ENCODE results near the gene TNFAIP8. TPM values are rescaled to one million over a fixed set of nuclear protein-coding genes. Genes with fewer than 3 reads are reported as not detected.
A peak's percentile ranks its signal among the peaks of the same experiment; 100 is the strongest.

TNFAIP8 gene
- total and polyA plus RNA-seq, 9 of the 15 experiments (the other 6 are each of a cell fraction or from before 2014, with no cell fraction given), result 29.9 to 52.2 (median 44.8) TPM

DNA sequence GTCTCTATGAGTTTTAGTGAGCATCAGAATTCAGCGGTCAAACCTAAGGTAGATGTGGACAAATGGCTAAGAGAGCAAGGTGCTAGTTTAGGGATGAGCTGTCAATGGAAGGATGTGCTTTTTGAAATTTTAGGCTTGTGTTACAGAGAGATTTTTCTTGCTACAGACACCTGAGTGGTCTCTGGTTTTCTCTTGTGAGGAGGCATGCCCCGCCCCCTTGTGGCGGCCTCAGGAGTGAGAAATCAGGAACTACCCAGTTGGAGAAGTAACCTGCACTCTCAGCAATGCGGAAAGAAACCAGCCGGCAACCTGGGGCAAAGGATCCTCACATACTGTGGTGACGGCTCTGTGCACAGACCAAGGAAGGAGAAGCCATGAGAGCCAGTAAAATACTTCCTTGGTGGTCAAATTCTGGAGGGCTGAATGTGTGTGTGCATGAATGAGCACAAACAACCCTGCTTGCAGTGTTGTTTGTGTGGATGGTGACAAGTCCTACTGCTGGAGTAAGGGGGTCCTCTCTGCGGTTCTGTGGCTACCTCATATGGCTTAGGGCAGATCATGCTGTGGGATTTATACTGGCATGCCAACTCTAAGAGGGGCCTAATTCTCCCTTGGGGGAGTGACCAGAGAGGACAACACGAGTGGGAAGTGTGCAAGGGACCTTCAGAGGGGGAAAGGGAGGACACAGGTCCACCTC lies 79.8 kb downstream of the TNFAIP8 start (continued):
- TF ChIP-seq SREBF1 (IDR thresholded peaks at IDR 0.05; ENCODE audit: borderline replicate concordance, low read depth, low read length) (no peak), HOXB6 (CRISPR knock-in tag; IDR thresholded peaks at IDR 0.05; ENCODE audit: borderline replicate concordance) (no peak), ZNF436 (CRISPR knock-in tag; IDR thresholded peaks at IDR 0.05) (no peak), CCNT2 (IDR thresholded peaks at IDR 0.05; ENCODE audit: borderline replicate concordance, extremely low read depth, insufficient read length, low read depth, low read length) (no peak), SAP30 (IDR thresholded peaks at IDR 0.05; ENCODE audit: borderline replicate concordance, insufficient read depth, low read depth, low read length, poor library complexity, severe bottlenecking) (no peak), MTA1 (IDR thresholded peaks at IDR 0.05; ENCODE audit: borderline replicate concordance) (no peak), NR1H2 (CRISPR knock-in tag; IDR thresholded peaks at IDR 0.05) (peak; percentile 36; the same call in 1 of the 2 replicates), SMAD4 (CRISPR knock-in tag; conservative IDR thresholded peaks at IDR 0.05) (no peak), EWSR1 (IDR thresholded peaks at IDR 0.05; ENCODE audit: borderline replicate concordance, low read depth, partially characterized antibody) (no peak), THRAP3 (IDR thresholded peaks at IDR 0.05; ENCODE audit: borderline replicate concordance) (no peak), ZC3H11A (IDR thresholded peaks at IDR 0.05; ENCODE audit: low read depth, low read length) (no peak), JUNB (CRISPR knock-in tag; conservative IDR thresholded peaks at IDR 0.05) (no peak)
- TF ChIP-seq, protein P1, sequence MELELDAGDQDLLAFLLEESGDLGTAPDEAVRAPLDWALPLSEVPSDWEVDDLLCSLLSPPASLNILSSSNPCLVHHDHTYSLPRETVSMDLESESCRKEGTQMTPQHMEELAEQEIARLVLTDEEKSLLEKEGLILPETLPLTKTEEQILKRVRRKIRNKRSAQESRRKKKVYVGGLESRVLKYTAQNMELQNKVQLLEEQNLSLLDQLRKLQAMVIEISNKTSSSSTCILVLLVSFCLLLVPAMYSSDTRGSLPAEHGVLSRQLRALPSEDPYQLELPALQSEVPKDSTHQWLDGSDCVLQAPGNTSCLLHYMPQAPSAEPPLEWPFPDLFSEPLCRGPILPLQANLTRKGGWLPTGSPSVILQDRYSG (tag; conservative IDR thresholded peaks at IDR 0.05; ENCODE audit: low read depth), result no peak
- TF ChIP-seq, protein P2, sequence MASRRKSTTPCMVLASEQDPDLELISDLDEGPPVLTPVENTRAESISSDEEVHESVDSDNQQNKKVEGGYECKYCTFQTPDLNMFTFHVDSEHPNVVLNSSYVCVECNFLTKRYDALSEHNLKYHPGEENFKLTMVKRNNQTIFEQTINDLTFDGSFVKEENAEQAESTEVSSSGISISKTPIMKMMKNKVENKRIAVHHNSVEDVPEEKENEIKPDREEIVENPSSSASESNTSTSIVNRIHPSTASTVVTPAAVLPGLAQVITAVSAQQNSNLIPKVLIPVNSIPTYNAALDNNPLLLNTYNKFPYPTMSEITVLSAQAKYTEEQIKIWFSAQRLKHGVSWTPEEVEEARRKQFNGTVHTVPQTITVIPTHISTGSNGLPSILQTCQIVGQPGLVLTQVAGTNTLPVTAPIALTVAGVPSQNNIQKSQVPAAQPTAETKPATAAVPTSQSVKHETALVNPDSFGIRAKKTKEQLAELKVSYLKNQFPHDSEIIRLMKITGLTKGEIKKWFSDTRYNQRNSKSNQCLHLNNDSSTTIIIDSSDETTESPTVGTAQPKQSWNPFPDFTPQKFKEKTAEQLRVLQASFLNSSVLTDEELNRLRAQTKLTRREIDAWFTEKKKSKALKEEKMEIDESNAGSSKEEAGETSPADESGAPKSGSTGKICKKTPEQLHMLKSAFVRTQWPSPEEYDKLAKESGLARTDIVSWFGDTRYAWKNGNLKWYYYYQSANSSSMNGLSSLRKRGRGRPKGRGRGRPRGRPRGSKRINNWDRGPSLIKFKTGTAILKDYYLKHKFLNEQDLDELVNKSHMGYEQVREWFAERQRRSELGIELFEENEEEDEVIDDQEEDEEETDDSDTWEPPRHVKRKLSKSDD (conservative IDR thresholded peaks at IDR 0.05; ENCODE audit: low read length), result no peak
- TF ChIP-seq, protein P3, sequence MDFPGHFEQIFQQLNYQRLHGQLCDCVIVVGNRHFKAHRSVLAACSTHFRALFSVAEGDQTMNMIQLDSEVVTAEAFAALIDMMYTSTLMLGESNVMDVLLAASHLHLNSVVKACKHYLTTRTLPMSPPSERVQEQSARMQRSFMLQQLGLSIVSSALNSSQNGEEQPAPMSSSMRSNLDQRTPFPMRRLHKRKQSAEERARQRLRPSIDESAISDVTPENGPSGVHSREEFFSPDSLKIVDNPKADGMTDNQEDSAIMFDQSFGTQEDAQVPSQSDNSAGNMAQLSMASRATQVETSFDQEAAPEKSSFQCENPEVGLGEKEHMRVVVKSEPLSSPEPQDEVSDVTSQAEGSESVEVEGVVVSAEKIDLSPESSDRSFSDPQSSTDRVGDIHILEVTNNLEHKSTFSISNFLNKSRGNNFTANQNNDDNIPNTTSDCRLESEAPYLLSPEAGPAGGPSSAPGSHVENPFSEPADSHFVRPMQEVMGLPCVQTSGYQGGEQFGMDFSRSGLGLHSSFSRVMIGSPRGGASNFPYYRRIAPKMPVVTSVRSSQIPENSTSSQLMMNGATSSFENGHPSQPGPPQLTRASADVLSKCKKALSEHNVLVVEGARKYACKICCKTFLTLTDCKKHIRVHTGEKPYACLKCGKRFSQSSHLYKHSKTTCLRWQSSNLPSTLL (IDR thresholded peaks at IDR 0.05), result no peak
- TF ChIP-seq, protein P4, sequence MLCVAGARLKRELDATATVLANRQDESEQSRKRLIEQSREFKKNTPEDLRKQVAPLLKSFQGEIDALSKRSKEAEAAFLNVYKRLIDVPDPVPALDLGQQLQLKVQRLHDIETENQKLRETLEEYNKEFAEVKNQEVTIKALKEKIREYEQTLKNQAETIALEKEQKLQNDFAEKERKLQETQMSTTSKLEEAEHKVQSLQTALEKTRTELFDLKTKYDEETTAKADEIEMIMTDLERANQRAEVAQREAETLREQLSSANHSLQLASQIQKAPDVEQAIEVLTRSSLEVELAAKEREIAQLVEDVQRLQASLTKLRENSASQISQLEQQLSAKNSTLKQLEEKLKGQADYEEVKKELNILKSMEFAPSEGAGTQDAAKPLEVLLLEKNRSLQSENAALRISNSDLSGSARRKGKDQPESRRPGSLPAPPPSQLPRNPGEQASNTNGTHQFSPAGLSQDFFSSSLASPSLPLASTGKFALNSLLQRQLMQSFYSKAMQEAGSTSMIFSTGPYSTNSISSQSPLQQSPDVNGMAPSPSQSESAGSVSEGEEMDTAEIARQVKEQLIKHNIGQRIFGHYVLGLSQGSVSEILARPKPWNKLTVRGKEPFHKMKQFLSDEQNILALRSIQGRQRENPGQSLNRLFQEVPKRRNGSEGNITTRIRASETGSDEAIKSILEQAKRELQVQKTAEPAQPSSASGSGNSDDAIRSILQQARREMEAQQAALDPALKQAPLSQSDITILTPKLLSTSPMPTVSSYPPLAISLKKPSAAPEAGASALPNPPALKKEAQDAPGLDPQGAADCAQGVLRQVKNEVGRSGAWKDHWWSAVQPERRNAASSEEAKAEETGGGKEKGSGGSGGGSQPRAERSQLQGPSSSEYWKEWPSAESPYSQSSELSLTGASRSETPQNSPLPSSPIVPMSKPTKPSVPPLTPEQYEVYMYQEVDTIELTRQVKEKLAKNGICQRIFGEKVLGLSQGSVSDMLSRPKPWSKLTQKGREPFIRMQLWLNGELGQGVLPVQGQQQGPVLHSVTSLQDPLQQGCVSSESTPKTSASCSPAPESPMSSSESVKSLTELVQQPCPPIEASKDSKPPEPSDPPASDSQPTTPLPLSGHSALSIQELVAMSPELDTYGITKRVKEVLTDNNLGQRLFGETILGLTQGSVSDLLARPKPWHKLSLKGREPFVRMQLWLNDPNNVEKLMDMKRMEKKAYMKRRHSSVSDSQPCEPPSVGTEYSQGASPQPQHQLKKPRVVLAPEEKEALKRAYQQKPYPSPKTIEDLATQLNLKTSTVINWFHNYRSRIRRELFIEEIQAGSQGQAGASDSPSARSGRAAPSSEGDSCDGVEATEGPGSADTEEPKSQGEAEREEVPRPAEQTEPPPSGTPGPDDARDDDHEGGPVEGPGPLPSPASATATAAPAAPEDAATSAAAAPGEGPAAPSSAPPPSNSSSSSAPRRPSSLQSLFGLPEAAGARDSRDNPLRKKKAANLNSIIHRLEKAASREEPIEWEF (CRISPR knock-in tag; IDR thresholded peaks at IDR 0.05), result no peak
